ENCODE results near the gene REP15.

GRCh38 chr12:27710592-27711316 is 14.5 kb downstream of the REP15 start, which contains the start of gene MRPS35:
- TF ChIP-seq, protein P1, sequence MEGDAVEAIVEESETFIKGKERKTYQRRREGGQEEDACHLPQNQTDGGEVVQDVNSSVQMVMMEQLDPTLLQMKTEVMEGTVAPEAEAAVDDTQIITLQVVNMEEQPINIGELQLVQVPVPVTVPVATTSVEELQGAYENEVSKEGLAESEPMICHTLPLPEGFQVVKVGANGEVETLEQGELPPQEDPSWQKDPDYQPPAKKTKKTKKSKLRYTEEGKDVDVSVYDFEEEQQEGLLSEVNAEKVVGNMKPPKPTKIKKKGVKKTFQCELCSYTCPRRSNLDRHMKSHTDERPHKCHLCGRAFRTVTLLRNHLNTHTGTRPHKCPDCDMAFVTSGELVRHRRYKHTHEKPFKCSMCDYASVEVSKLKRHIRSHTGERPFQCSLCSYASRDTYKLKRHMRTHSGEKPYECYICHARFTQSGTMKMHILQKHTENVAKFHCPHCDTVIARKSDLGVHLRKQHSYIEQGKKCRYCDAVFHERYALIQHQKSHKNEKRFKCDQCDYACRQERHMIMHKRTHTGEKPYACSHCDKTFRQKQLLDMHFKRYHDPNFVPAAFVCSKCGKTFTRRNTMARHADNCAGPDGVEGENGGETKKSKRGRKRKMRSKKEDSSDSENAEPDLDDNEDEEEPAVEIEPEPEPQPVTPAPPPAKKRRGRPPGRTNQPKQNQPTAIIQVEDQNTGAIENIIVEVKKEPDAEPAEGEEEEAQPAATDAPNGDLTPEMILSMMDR (IDR thresholded peaks at IDR 0.05): no peak
- TF ChIP-seq POLR2A (IDR thresholded peaks at IDR 0.05): peak; percentile 38 to 48

All from gastroesophageal sphincter (tissue), 3 donors.